GM18858 (cell line): Measurements from ENCODE around the gene PDGFRA.

ENCODE experiments used
- ATAC-seq: cut with Tn5 transposase; IDR thresholded peaks from one replicate; pipeline ENCODE4 v1.9.1; 2021; ENCODE audit not compliant: unreplicated experiment

Gene PDGFRA

DNA sequence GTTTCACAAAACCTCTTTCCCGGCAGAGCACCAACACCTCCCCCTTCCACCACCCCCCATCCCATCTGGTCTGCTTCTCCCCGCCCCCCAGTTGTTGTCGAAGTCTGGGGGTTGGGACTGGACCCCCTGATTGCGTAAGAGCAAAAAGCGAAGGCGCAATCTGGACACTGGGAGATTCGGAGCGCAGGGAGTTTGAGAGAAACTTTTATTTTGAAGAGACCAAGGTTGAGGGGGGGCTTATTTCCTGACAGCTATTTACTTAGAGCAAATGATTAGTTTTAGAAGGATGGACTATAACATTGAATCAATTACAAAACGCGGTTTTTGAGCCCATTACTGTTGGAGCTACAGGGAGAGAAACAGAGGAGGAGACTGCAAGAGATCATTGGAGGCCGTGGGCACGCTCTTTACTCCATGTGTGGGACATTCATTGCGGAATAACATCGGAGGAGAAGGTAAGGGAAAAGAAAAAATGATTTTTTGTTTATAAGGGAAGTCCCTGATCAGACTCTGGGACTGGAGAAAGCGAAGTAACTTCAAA is at the start of gene PDGFRA:
Gene PDGFRA (plus strand): TSS at position 333 of the 541 bp plus-strand sequence. CDS start 29,476 bp downstream, outside the sequence.
- ATAC-seq, result no peak

GRCh38 chr4:54184581-54184980 is 44.5 kb upstream of the PDGFRA start:
- ATAC-seq, result no peak

- ATAC-seq, result no peak
These were observed 43.9 kb upstream of the PDGFRA start for GRCh38 chr4:54185044-54185780.

- ATAC-seq, result no peak
These were observed 43.2 kb upstream of the PDGFRA start for GRCh38 chr4:54185866-54186265.

DNA sequence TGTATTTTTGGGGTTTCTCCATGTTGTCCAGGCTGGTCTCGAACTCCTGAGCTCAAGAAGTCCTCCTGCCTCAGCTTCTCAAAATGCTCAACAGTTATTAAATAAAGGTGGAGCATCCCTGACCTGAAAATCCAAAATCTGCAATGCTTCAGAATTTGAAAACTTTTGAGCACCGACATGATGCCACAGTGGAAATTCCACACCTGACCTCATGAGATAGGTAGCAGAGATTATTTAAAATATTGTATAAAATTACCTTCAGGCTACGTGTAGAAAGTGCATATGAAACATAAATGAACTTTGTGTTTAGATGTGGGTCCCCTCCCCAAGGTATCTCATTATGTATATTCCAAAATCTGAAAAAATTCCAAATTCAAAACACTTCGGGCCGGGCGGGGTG is 42.7 kb upstream of the PDGFRA start:
- no peak for ATAC-seq

DNA sequence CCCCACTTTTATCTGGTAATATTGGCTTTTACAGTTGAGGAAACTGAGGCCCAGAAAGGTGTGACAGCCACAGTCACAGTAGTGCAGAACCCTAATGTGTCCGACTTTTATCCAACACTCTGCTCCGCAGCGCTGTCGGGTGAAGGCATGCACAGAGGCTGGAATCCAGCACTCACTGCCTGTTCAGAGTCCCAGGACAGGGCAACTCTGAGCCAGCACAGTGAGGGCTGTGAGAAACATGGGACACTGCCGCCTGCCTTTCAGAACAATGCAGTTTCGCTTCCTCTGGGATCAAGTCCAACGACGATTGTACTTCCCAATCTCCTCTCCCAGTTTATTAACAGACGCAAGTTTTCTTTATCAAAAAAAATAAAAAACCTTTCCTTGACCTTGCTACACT is 41.9 kb upstream of the PDGFRA start:
- ATAC-seq, result no peak

DNA sequence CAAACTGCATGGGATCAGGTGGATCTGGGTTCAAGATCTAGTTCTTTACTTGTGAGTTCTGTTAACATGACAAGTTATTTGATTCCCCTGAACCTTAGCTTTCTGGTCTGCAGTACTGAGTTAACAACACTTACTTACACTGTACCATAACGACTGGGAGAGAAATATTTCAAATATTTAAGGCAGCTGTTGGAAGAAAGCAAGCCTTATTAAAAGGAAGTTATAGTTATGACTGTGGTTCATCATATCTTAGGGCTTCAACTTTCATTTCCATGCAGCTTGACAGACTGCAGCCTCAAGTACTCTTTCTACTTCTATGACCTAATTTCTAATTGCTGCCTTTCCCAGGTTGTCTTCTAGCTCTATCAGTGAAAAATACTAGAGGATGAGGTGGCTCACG is 40.0 kb upstream of the PDGFRA start:
- no peak for ATAC-seq

DNA sequence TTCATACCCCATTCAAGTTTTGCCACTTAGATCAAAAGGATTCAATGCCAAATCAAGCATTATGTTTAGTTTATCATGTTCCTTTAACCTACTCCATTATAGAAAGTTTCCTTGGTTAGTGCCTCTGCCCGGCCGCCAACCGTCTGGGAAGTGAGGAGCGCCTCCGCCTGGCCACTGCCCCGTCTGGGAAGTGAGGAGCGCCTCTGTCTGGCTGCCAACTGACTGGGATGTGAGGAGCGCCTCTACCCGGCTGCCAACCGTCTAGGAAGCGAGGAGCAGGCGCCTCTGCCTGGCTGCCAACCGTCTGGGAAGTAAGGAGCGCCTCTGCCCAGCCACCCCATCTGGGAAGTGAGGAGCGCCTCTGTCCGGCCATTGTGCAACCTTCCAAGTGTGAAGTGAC is 36.3 kb upstream of the PDGFRA start:
- ATAC-seq, result no peak

DNA sequence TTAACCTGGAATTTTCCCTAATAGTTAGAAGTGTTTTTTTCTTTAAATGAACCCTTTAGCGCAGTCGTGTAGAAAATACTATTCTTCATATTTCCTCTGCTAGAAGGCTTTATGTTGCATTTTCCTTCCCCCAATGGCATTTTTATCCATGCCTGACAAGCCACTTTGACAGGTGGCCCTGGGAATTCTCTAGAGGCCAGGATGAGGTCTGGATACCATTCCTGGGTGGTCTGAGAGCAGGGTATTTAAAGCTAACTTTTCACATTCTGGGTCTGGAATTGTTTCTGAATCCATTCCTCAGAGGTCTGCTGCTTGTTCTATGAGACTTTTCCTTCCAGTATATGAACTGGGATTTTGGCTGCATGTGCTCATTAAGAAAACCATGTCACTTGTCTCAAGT is 31.2 kb upstream of the PDGFRA start:
- ATAC-seq, result no peak

DNA sequence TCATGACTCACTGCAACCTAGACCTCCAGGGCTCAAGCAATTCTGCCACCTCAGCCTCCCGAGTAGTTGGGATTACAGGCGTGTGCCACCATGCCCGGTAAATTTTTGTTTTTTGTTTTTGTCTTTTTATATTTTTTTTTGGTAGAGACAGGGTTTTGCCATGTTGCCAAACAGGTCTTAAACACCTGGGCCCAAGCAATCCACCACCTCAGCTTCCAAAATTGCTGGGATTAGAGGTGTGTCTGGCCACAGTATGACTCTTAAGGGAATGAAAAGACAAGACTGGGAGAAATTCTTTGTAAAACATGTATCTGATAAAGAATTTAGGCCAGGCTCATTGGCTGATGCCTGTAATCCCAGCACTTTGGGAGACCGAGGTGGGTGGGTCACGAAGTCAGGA is 29.2 kb upstream of the PDGFRA start:
- no peak for ATAC-seq

DNA sequence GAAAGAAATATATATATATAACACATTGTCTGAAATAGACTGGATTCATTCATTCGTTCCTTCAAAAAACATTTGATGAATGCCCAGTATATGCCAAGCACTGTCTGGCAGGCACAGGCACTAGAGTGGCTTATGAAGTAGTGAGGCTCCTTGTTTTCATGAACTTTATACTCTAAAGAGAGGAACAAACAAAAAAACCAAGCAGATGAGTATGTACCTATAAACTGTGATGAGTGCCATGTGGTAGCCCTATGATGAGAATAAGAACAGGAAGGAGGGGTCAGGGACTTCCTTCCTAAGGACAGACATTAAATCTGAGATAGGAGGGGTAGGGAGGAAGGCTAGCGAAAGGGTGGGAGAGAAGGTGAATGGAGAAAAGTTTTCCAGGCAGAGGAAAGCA is 19.5 kb upstream of the PDGFRA start:
- no peak for ATAC-seq

GRCh38 chr4:54213001-54213400 is 16.1 kb upstream of the PDGFRA start:
- ATAC-seq, result no peak

DNA sequence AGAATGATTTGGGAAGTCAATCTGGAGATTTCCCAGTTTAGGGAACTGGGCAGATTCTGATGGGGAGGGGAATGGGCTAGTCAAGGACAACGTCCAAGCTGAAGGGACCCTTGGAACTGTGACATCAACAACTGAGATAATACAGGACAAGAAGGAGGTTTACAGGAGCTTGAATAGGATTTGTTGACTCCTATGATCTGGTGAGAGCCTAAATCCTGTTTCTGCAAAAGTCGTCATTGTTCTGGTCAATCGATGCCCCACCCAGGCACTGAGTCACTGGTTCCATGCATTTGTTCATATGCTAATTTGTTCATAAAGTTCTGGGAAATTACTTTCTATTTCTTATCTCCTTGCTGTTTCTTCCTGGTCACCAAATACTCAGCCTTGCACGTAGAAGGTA is 15.3 kb upstream of the PDGFRA start:
- no peak for ATAC-seq

DNA sequence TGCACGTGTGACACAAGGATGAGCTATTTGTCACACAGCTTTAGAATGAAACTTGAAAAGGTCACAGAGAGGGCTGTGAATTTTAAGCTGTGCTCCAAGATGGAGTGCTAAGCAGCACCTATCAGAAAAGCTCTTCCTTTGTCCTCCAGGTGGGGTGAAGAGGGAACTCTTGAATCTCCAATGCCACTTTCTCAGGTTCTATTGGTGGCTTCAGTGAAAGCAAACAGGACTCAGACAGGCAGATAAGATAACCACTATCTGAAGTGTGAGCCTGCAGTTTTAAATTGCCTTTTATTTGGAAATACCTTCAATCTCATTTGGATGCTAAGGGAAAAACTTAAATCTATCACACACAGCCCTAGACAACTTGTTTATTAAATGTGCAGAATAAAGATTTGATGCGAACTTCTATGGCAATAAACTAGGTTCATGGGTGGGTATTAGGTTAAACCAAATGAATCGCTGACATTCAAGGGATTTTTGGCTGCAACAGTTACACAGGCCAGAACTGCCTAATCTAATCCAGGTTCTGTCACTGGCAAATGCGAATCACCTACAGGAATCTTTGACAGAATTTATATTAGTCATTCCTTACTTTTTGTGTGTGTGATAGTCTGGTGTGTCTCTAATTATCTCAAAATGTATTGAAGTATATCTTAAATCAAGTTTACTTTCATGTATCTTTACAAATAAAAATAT is 13.6 kb upstream of the PDGFRA start:
- ATAC-seq, result no peak

DNA sequence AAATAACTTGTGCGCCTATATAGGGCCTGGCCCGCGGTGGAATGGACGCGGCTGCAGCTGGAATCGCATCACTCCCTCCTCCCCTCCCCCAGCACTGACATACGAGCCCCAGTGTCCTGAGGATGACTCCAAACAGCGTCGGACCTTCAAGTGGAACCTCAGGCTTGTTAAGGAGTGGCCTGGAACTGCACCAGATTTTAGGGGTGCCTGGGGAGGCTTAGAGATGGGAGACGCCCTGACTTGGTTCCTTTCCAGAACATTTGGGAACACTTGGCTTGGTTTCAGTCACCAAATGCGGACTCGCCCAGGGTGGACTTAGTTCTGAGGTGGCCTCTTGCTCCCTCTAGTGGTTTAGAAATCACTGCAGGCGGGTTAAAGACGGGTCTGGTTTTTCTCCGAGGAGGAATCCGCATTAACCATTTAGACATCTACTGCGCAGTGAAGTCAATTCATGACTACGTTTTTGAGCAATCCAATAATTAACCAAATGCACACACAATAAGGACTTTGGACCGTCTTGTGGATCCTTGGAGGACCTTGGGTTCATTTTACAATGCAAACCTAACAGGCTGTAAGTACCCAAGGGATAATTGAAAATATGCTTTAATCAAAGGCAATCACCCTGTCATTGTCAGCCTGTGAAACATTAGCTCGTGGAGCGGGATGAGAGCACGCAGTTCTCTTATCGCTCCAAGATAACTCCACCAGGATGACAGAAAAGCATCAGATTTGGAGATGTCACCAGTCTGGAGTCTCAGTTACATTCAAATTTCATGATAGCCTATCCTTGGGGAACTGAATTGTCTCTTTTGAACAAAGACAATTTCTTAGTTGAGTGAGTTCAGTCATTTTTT is 11.2 kb upstream of the PDGFRA start:
- peak; percentile 57 for ATAC-seq

DNA sequence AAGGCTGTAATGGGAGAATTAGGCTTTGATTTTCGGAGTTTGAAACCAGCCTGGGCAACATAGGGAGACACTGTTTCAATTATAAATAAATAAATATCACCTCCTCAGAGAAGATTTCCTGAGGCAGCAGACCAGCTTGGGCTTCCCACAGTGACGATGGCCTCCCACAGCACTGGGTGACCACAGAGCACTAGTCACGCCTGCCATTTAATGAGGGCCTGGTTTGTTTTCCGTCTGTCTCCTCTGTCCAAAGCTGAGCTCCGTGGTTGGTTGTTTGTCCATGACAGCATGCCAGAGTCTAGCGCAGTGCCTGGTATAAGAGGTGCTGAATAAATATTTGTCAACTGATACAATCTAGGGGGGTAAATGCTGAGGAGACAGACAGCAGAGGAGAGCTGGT is 10.4 kb upstream of the PDGFRA start:
- no peak for ATAC-seq

DNA sequence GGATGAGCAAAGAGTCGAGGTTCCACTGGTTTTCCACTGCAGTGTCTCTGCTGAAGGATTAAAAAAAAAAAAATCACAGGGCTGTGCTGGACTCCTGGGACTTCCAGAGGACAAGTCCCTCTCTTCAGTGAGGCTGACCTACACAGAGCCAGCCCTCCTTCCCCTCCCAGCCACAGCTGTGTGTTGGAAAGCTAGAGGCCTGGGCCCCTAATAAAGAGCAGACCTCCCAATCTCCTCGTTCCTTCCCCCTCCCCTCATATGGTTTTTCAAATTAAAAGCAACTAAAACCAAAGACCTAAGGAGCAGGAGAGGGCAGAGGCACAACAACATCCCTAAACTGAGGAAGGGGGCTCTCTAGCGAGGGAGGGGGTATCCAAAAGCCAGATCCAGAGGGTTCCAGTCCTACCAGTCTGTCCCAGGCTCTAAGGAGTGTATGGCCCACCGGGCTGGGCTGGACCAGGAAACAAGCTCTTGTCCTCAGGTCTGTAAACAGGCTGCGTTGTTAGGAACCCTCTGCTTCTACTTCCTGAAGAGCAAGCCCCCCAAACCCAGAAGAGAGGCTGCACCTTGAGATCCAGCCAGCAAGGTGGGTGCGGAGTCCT is 4.0 kb upstream of the PDGFRA start:
- no peak for ATAC-seq

- ATAC-seq, result no peak
These were observed 3.3 kb upstream of the PDGFRA start for GRCh38 chr4:54225598-54226403.

GRCh38 chr4:54226404-54227255 is 2.5 kb upstream of the PDGFRA start:
- ATAC-seq, result no peak
